Activated T-helper 2 cell treated with anti-CD3 and anti-CD28 coated beads, Interferon-gamma antibody, Interleukin-2, Interleukin-4, amounts not matched to agents 10 μg/mL and 5 μg/mL and 100 μg/mL, durations not matched to agents 14 hours and 24 hours and 36 hours (primary cell): ENCODE measurements around the gene EIF5A. TPM values are rescaled to one million over a fixed set of nuclear protein-coding genes. Genes with fewer than 3 reads are reported as not detected.
A peak's percentile ranks its signal among the peaks of the same experiment; 100 is the strongest.

ENCODE experiments used
- DNase-seq: peaks from one replicate; pipeline ENCODE4 v3.0.0; 2021; ENCODE audit warnings: low spot score
- H3K27ac Mint-ChIP-seq: one replicate; pipeline ENCODE4 v1.8.0; 2021; ENCODE audit warnings: mixed read lengths
- H3K27me3 Mint-ChIP-seq: one replicate; pipeline ENCODE4 v1.8.0; 2021; ENCODE audit warnings: low read depth, mixed read lengths
- H3K36me3 Mint-ChIP-seq: one replicate; pipeline ENCODE4 v1.8.0; 2021; ENCODE audit warnings: low read depth, mixed read lengths
- H3K4me1 Mint-ChIP-seq: one replicate; pipeline ENCODE4 v1.8.0; 2021; ENCODE audit warnings: low read depth, mixed read lengths
- H3K4me3 Mint-ChIP-seq: one replicate; pipeline ENCODE4 v1.8.0; 2021; ENCODE audit warnings: low read depth, mild to moderate bottlenecking, moderate library complexity, mixed read lengths
- H3K9me3 Mint-ChIP-seq: one replicate; pipeline ENCODE4 v1.8.0; 2021; ENCODE audit warnings: mixed read lengths
- intact Hi-C: fragments of 100-400 bp; cut with micrococcal nuclease; formaldehyde crosslinking; loops from one replicate; pipeline ENCODE4 v1.15.1; 2023
- total RNA-seq: library from RNA; stranded (reverse); gene quantifications from 2 replicates; pipeline ENCODE4 v1.2.3, GENCODE V29; 2022

Gene EIF5A
- total RNA-seq, 1 donor from 2014 or later = 1,199 TPM

DNA sequence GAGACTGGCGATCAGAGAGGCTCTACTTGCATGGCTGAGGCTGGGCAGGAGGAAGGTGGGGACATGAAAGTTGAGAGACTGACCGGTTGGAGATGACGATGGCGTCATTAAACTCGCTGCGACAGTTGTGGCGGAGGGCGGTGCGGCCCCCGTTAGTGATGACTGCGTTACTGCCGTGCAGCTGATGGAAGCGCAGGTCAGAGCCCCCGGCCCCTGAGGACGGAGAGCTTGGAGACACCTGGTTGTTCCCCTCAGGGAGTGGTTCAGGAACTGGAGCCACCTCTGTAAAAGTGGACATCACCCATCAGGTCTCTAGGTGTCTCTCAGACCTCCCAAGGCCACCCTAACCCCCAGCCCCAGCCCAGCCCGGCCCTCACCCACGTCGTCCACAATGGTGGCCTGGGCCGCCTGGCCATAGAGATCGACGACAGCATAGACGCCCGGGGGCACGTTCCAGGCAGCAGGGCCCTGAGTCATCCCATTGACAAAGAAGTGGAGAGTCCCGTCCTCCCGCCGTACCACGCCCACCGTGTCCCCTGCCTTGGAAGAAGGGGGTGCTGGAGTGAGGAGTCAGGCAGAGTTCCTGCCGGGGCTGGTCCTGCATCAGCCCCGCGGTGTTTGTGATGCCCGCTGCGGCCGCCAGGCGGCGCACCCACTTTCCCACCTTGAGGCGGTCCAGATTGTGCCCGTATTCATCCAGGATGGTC is 16.5 kb downstream of the EIF5A start:
- Mint-ChIP-seq H3K36me3 (peaks cover 54% of the 10 kb centered on the region), H3K9me3 (no peaks in the 10 kb centered on the region), H3K4me3 (no peak overlapping the region), H3K27me3 (no peaks in the 10 kb centered on the region), H3K27ac (no peak overlapping the region), H3K4me1 (peaks cover 9% of the 10 kb centered on the region)
- intact Hi-C loops = no loop called here
- peak; percentile 67 for DNase-seq

DNA sequence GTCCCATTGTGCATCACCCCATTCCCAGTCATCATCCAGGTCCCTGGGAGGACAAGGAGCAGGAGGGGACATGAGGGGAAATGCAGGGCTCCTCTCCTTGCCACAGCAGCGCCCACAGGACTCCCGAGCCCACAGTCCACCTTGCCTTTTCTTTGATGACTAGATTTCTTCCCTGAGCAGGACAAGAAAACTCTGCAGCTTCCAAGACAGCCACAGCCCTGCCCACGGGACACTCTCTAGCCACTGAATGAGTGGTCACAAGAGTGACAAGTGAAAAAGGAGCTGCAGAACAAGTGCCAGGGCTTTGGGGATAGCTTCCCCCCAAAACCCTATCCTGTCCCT is 17.0 kb downstream of the EIF5A start:
- H3K4me3 Mint-ChIP-seq = no peak overlapping the region
- no peaks in the 10 kb centered on the region for H3K27me3 Mint-ChIP-seq
- H3K36me3 Mint-ChIP-seq = peaks cover 53% of the 10 kb centered on the region
- H3K9me3 Mint-ChIP-seq = no peaks in the 10 kb centered on the region
- H3K27ac Mint-ChIP-seq = no peak overlapping the region
- H3K4me1 Mint-ChIP-seq = peaks cover 10% of the 10 kb centered on the region
- intact Hi-C loops = no loop called here
- no peak for DNase-seq

DNA sequence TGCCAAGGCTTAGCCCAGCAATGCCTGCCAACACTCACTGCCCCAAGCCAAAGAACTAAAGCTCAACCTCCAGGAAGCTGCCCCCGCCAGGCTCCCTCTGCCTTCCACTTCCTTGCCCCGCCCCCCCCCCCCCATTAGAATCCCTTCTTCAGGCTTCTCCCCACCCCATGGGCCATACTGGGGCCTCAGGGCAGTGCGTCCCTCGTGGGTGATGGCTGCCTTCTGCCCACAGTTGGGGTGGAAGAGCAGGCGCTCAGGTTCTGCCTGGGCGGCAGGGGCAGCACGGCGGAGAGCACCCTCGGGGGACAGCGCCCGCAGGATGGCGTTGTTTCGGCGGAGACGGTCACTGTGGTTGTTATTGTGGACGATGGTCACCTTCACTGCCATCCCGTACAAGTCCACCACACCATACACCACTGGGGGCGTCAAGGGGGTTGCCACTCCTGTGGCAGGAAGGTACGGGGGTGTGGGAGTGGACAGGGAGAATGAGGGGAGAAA is 17.7 kb downstream of the EIF5A start:
- intact Hi-C loops = no loop called here
- H3K4me1 Mint-ChIP-seq = peaks cover 10% of the 10 kb centered on the region
- H3K27ac Mint-ChIP-seq = no peak overlapping the region
- H3K36me3 Mint-ChIP-seq = peaks cover 53% of the 10 kb centered on the region
- H3K4me3 Mint-ChIP-seq = no peak overlapping the region
- no peak for DNase-seq
- no peaks in the 10 kb centered on the region for H3K9me3 Mint-ChIP-seq
- H3K27me3 Mint-ChIP-seq = no peaks in the 10 kb centered on the region

DNA sequence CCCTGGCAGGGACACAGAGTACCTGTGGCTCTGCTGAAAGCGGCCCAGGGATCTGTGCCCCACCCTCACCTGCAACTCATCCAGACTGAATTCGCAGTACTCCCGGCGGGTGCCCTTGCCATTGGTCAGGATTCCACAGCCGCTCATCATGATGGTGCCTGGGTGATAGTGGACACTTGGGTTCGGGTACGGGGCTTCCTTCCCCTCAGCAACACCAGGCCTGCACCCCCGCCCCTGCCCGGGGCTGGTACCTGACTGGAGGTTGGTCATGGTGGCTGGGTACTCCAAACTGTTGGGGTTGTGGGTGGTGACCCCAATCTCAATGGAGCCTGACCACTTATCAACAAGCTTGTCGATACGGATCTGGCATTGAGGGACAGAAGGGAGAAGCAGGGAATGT is 18.8 kb downstream of the EIF5A start:
- no peak for DNase-seq
- no peaks in the 10 kb centered on the region for H3K27me3 Mint-ChIP-seq
- H3K27ac Mint-ChIP-seq = no peak overlapping the region
- H3K9me3 Mint-ChIP-seq = no peaks in the 10 kb centered on the region
- H3K4me3 Mint-ChIP-seq = no peak overlapping the region
- H3K4me1 Mint-ChIP-seq = peaks cover 14% of the 10 kb centered on the region
- peaks cover 43% of the 10 kb centered on the region for H3K36me3 Mint-ChIP-seq
- intact Hi-C loops = no loop called here

- no peak for DNase-seq
- Mint-ChIP-seq H3K27me3 (no peaks in the 10 kb centered on the region), H3K36me3 (peaks cover 35% of the 10 kb centered on the region), H3K9me3 (no peaks in the 10 kb centered on the region), H3K27ac (no peak overlapping the region), H3K4me3 (no peak overlapping the region), H3K4me1 (peaks cover 14% of the 10 kb centered on the region)
- intact Hi-C loops = no loop called here
Measured at GRCh38 chr17:7327056-7327455, 19.6 kb downstream of the EIF5A start.

DNA sequence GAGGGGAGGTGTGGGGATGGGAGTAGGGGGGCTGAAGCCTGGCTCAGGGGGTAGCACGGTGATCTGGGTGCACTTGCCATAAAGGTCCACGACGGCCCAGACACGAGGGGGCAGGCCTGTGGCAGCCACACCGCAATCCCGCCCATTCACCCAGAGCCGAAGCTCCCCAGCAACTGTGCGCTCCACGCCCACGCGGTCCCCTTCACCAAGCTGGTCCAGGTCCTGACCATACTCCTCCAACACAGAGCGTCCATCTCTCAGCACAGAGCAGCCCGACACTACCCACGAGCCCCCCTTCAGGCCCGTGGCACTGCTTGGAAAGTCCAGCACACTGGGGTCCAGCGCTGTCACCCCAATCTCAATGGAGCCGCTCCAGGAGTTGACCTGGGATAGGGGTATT is 20.1 kb downstream of the EIF5A start:
- Mint-ChIP-seq H3K36me3 (peaks cover 30% of the 10 kb centered on the region), H3K27ac (no peak overlapping the region), H3K4me1 (peaks cover 18% of the 10 kb centered on the region), H3K4me3 (peak overlapping the region; percentile 58), H3K9me3 (no peaks in the 10 kb centered on the region), H3K27me3 (no peaks in the 10 kb centered on the region)
- intact Hi-C loops = no loop called here
- no peak for DNase-seq

- no peak for DNase-seq
- Mint-ChIP-seq H3K4me3 (peak overlapping the region; percentile 90), H3K27me3 (no peaks in the 10 kb centered on the region), H3K27ac (peak overlapping the region; percentile 10), H3K36me3 (peaks cover 25% of the 10 kb centered on the region), H3K4me1 (peaks cover 22% of the 10 kb centered on the region), H3K9me3 (no peaks in the 10 kb centered on the region)
- intact Hi-C loops = no loop called here
Measured at GRCh38 chr17:7328009-7328408, 20.6 kb downstream of the EIF5A start.

DNA sequence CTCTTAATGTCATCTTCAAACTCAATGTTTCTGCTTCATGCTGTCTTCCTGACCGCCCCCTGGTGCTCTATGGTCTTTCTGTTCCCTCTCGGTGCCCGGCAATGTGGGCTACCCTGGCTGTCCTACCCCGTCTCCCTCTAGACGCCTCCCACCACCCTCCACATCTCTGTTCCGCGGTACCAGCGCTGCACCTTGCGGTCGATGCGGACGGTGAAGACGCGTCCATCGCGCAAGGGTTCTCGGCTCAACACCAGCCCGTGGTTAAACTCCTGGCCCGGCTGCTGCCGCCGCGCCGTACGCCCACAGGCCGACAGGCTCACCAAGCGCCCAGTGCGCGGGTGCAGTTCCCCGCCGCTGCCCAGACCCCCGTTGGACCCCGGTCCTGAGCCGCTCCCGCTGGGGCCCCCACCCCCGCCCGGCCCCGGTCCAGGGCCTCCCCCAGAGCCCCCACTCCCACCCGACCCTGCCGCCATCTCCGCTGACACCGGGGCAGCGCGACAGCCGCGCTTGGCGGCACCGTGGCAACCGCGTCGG is 21.5 kb downstream of the EIF5A start, which contains the start of gene NEURL4:
Gene NEURL4, minus strand, starts transcription at position 496 of the 534 bp plus-strand sequence. Its CDS starts 23 bp downstream, at position 473.
- H3K4me3 Mint-ChIP-seq = peak within 1 kb of the TSS; percentile 90
- no peak for DNase-seq
- intact Hi-C loops = loop anchor here (1.0 kb wide), 2 partner anchors 14 to 22 kb away; partner anchors contain the start of genes EIF5A and GPS2
- no peaks in the 10 kb centered on the region for H3K27me3 Mint-ChIP-seq
- H3K4me1 Mint-ChIP-seq = peaks cover 26% of the 10 kb centered on the region
- peaks cover 17% of the 10 kb centered on the region for H3K36me3 Mint-ChIP-seq
- no peaks in the 10 kb centered on the region for H3K9me3 Mint-ChIP-seq
- peak within 1 kb of the TSS; percentile 95 for H3K27ac Mint-ChIP-seq

GRCh38 chr17:7329374-7329996 is 22.1 kb downstream of the EIF5A start:
- Mint-ChIP-seq H3K9me3 (no peaks in the 10 kb centered on the region), H3K4me1 (peaks cover 26% of the 10 kb centered on the region), H3K36me3 (peaks cover 12% of the 10 kb centered on the region), H3K27me3 (no peaks in the 10 kb centered on the region), H3K4me3 (peak overlapping the region; percentile 87), H3K27ac (peak overlapping the region; percentile 95)
- DNase-seq = peak; percentile 96
- intact Hi-C loops = loop anchor here (1.0 kb wide), 2 partner anchors 14 to 22 kb away; partner anchors contain the start of genes EIF5A and GPS2

DNA sequence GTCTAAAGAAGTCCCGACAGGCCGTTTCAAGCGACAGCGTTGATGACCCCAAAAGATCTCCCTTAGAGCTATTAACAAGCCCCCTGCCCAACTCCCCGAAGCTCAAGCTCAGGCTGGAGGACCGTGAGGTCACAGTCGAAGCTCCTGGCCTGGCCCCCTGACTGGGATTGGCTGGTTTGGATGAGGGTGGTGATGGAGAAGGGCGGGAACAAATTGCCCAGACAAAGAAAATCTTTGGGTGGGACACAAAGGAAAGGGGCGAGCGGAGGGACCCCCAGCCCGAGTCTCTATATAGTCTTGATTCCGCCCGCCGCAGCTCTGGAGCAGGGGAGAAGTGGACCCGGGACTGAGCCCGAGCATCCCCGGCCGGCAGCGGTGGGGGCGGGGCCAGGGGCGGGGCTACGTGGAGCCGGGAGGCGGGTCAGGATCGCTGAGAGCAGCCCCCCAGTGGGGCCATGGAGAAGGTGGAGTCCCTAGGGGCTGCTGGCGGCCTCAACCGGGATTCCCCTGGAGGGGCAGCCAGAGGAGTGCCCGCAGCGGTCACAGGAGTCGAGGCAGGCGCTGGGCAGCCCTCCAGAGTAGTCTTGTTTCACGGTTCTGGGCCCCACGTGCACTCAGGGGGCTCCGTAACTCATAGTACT is 22.7 kb downstream of the EIF5A start:
- intact Hi-C loops = loop anchor here (1.0 to 2.0 kb wide), 3 partner anchors 15 to 243 kb away; partner anchors contain the start of genes EIF5A and GPS2

GRCh38 chr17:7330638-7331015 is 23.2 kb downstream of the EIF5A start:
- H3K4me1 Mint-ChIP-seq = peaks cover 32% of the 10 kb centered on the region
- H3K4me3 Mint-ChIP-seq = peak overlapping the region; percentile 87
- peak overlapping the region; percentile 95 for H3K27ac Mint-ChIP-seq
- H3K9me3 Mint-ChIP-seq = no peaks in the 10 kb centered on the region
- H3K36me3 Mint-ChIP-seq = peaks cover 4% of the 10 kb centered on the region
- intact Hi-C loops = loop anchor here (2.0 kb wide), 1 partner anchor 242 kb away; no protein-coding TSS in a partner anchor
- DNase-seq = no peak
- H3K27me3 Mint-ChIP-seq = no peaks in the 10 kb centered on the region

More for the DNA sequence above, 22.7 kb downstream of the EIF5A start:
- Mint-ChIP-seq H3K4me1 (peaks cover 26% of the 10 kb centered on the region), H3K9me3 (no peaks in the 10 kb centered on the region), H3K36me3 (peaks cover 9% of the 10 kb centered on the region), H3K27ac (peak overlapping the region; percentile 95), H3K27me3 (no peaks in the 10 kb centered on the region), H3K4me3 (peak overlapping the region; percentile 87)
- DNase-seq = peak; percentile 79

- Mint-ChIP-seq H3K27ac (peak overlapping the region; percentile 85), H3K9me3 (no peaks in the 10 kb centered on the region), H3K27me3 (no peaks in the 10 kb centered on the region), H3K4me1 (peaks cover 39% of the 10 kb centered on the region), H3K36me3 (peaks cover 6% of the 10 kb centered on the region), H3K4me3 (peak overlapping the region; percentile 66)
- no peak for DNase-seq
- intact Hi-C loops = no loop called here
Measured at GRCh38 chr17:7332111-7332510, 24.7 kb downstream of the EIF5A start.
